Measurements from ENCODE around the gene SYNRG. TPM values are rescaled to one million over a fixed set of nuclear protein-coding genes. Genes with fewer than 3 reads are reported as not detected.

Gene SYNRG
- total RNA-seq, 4 donors from 2014 or later: 17.4 to 33.1 (median 22.7) TPM

- DNase-seq (ENCODE audit: low spot score) (no peak), ATAC-seq (ENCODE audit: low FRiP score) (no peak)
- no peak for TF ChIP-seq CTCF (IDR thresholded peaks at IDR 0.05)
These were observed 50.9 kb downstream of the SYNRG start for GRCh38 chr17:37558299-37558698.

GRCh38 chr17:37557482-37557881 lies 51.7 kb downstream of the SYNRG start:
- DNase-seq (ENCODE audit: low spot score): no peak
- ATAC-seq (ENCODE audit: low FRiP score): no peak
- TF ChIP-seq CTCF (IDR thresholded peaks at IDR 0.05): no peak

GRCh38 chr17:37555386-37555785 lies 53.8 kb downstream of the SYNRG start:
- DNase-seq (ENCODE audit: low spot score) (no peak), ATAC-seq (ENCODE audit: low FRiP score) (no peak)
- no peak for TF ChIP-seq CTCF (IDR thresholded peaks at IDR 0.05)

GRCh38 chr17:37553401-37553966 lies 55.7 kb downstream of the SYNRG start:
- no peak for TF ChIP-seq CTCF (IDR thresholded peaks at IDR 0.05)
- DNase-seq (ENCODE audit: low spot score) (no peak), ATAC-seq (ENCODE audit: low FRiP score) (no peak)

GRCh38 chr17:37551788-37552187 lies 57.4 kb downstream of the SYNRG start:
- no peak for TF ChIP-seq CTCF (IDR thresholded peaks at IDR 0.05)
- no peak for DNase-seq (ENCODE audit: low spot score)
- ATAC-seq (ENCODE audit: low FRiP score): no peak

GRCh38 chr17:37547986-37548385 lies 61.2 kb downstream of the SYNRG start:
- ATAC-seq (ENCODE audit: low FRiP score) (no peak), DNase-seq (ENCODE audit: low spot score) (no peak)
- no peak for TF ChIP-seq CTCF (IDR thresholded peaks at IDR 0.05)

GRCh38 chr17:37546302-37546701 lies 62.9 kb downstream of the SYNRG start:
- no peak for ATAC-seq (ENCODE audit: low FRiP score)
- TF ChIP-seq CTCF (IDR thresholded peaks at IDR 0.05): no peak
- no peak for DNase-seq (ENCODE audit: low spot score)
